Caco-2 (cell line): ENCODE measurements around the gene TTC17. TPM values are rescaled to one million over a fixed set of nuclear protein-coding genes. Genes with fewer than 3 reads are reported as not detected.

Experiments
- BruUV-seq: library from RNA; stranded (reverse); fragments of 400-500 nt; replicated peaks from 2 replicates; lab custom pipeline; 2021; lab: Mats Ljungman, UMichigan
- CTCF ChIA-PET: fragments of 300-600 bp; sonication (Branson Sonifier 250); formaldehyde crosslinking; loops from one replicate; lab custom pipeline; 2022; ENCODE audit warnings: antibody characterized with exemption; lab: Charles Lee
- POLR2A ChIA-PET: fragments of 300-600 bp; sonication (Branson Sonifier 250); formaldehyde crosslinking; loops from one replicate; lab custom pipeline; 2022; ENCODE audit warnings: antibody characterized with exemption; lab: Charles Lee
- DNase-seq, 2 experiments: peaks; one replicate each; pipeline versions ENCODE4 v3.0.0 to v3.0.0-alpha.2; 2020 to 2022
- H3K27me3 ChIP-seq: replicated peaks from 2 replicates; pipeline ENCODE4 v1.6.0; 2011; ENCODE audit warnings: low read length; ENCODE audit not compliant: control insufficient read depth, insufficient read depth
- H3K36me3 ChIP-seq: 2 replicates; pipeline ENCODE4 v1.5.1; 2011; ENCODE audit warnings: low read length; ENCODE audit not compliant: control insufficient read depth, insufficient read depth
- H3K4me1 ChIP-seq: fragments of 250-450 bp; sonication (Bioruptor Pico); 2 replicates; pipeline ENCODE4 v1.5.1; 2020; ENCODE audit warnings: mild to moderate bottlenecking
- H3K4me3 ChIP-seq: 2 replicates; pipeline ENCODE4 v1.5.1; 2011; ENCODE audit warnings: low read depth, mild to moderate bottlenecking, control low read depth, low read length
- H3K9me3 ChIP-seq: fragments of 250-450 bp; sonication (Bioruptor Pico); 2 replicates; pipeline ENCODE4 v1.5.1; 2020; ENCODE audit warnings: mild to moderate bottlenecking, moderate library complexity
- H3K27ac Mint-ChIP-seq: one replicate; pipeline ENCODE4 v1.8.0; 2022; ENCODE audit warnings: mixed read lengths; ENCODE audit not compliant: unreplicated experiment
- H3K27me3 Mint-ChIP-seq: one replicate; pipeline ENCODE4 v1.8.0; 2022; ENCODE audit warnings: mixed read lengths; ENCODE audit not compliant: insufficient read depth, unreplicated experiment
- H3K36me3 Mint-ChIP-seq: one replicate; pipeline ENCODE4 v1.8.0; 2022; ENCODE audit warnings: mild to moderate bottlenecking, mixed read lengths; ENCODE audit not compliant: insufficient read depth, unreplicated experiment
- H3K4me1 Mint-ChIP-seq: one replicate; pipeline ENCODE4 v1.8.0; 2022; ENCODE audit warnings: low read depth, mixed read lengths; ENCODE audit not compliant: unreplicated experiment
- H3K4me3 Mint-ChIP-seq: one replicate; pipeline ENCODE4 v1.8.0; 2022; ENCODE audit warnings: mild to moderate bottlenecking, moderate library complexity, mixed read lengths; ENCODE audit not compliant: unreplicated experiment
- H3K9me3 Mint-ChIP-seq: one replicate; pipeline ENCODE4 v1.8.0; 2022; ENCODE audit warnings: mixed read lengths; ENCODE audit not compliant: unreplicated experiment
- CTCF ChIP-seq, 2 experiments: fragments of 200-600 bp in 1 of 2; IDR thresholded peaks; 1 replicate in 1 of 2; 2 replicates in 1 of 2; pipeline versions ENCODE4 v1.5.1 to v1.8.0; 2011 to 2022; ENCODE audit warnings: antibody characterized with exemption in 1 of 2, control low read depth in 1 of 2, inconsistent platforms in 1 of 2, low read depth in 1 of 2, low read length in 1 of 2, mild to moderate bottlenecking in 1 of 2, moderate library complexity in 1 of 2; ENCODE audit not compliant: insufficient read depth in 1 of 2, severe bottlenecking in 1 of 2, unreplicated experiment in 1 of 2
- intact Hi-C: fragments of 100-400 bp; cut with micrococcal nuclease; formaldehyde crosslinking; loops from one replicate; pipeline ENCODE4 v1.10.0; 2022; ENCODE audit not compliant: unreplicated experiment
- total RNA-seq: library from RNA; stranded (reverse); gene quantifications from 2 replicates; pipeline ENCODE4 v1.2.3, GENCODE V29; 2022

The TTC17 gene
- total RNA-seq, 1 experiment from 2014 or later = 73.1 TPM

- Mint-ChIP-seq H3K4me1 (peaks cover 23% of the 10 kb centered on the region), H3K27me3 (no peaks in the 10 kb centered on the region), H3K27ac (peak overlapping the region; percentile 58), H3K4me3 (peak overlapping the region; percentile 63), H3K9me3 (no peaks in the 10 kb centered on the region), H3K36me3 (peaks cover 66% of the 10 kb centered on the region)
- H3K9me3 ChIP-seq = no peaks in the 10 kb centered on the region
- no peaks in the 10 kb centered on the region for H3K36me3 ChIP-seq
- ChIA-PET POLR2A (interaction anchor here (1.0 to 1.1 kb wide), 2 partner anchors 52 to 54 kb away, joined by 3 to 4 read pairs; partner anchors contain the start of gene TTC17), CTCF (interaction anchor here (0.6 to 1.1 kb wide), 3 partner anchors 9 to 99 kb away, joined by 4 to 8 read pairs (median 7); partner anchors contain the start of genes API5 and TTC17)
- peak; percentile 68 to 72 for DNase-seq
- no TSS peak for BruUV-seq
- intact Hi-C loops = loop anchor here (1.0 to 2.0 kb wide), 4 partner anchors 9 to 98 kb away; partner anchors contain the start of gene TTC17
- no peaks in the 10 kb centered on the region for H3K27me3 ChIP-seq
- no peak overlapping the region for H3K4me3 ChIP-seq
- H3K4me1 ChIP-seq = peaks cover 30% of the 10 kb centered on the region
- TF ChIP-seq CTCF (IDR thresholded peaks at IDR 0.05; ENCODE audit: insufficient read depth in 1 of 2, low read depth in 1 of 2, low read length in 1 of 2, severe bottlenecking in 1 of 2, unreplicated experiment in 1 of 2) = no peak
These were observed 51.7 kb downstream of the TTC17 start for GRCh38 chr11:43410394-43410793.

GRCh38 chr11:43418197-43418596, 59.5 kb downstream of the TTC17 start:
- DNase-seq = no peak
- no TSS peak for BruUV-seq
- POLR2A ChIA-PET = no interaction called here
- CTCF ChIA-PET = no interaction called here
- Mint-ChIP-seq H3K27me3 (no peaks in the 10 kb centered on the region), H3K27ac (no peak overlapping the region), H3K4me3 (no peak overlapping the region), H3K4me1 (no peaks in the 10 kb centered on the region), H3K9me3 (no peaks in the 10 kb centered on the region), H3K36me3 (peaks cover 12% of the 10 kb centered on the region)
- intact Hi-C loops = loop anchor here (2.0 kb wide), 2 partner anchors 59 to 105 kb away; partner anchors contain the start of gene TTC17
- H3K4me3 ChIP-seq = no peak overlapping the region
- no peak for TF ChIP-seq CTCF (IDR thresholded peaks at IDR 0.05; ENCODE audit: insufficient read depth in 1 of 2, low read depth in 1 of 2, low read length in 1 of 2, severe bottlenecking in 1 of 2, unreplicated experiment in 1 of 2)
- no peaks in the 10 kb centered on the region for H3K9me3 ChIP-seq
- no peaks in the 10 kb centered on the region for H3K27me3 ChIP-seq
- no peaks in the 10 kb centered on the region for H3K4me1 ChIP-seq
- H3K36me3 ChIP-seq = no peaks in the 10 kb centered on the region

GRCh38 chr11:43419460-43419859, 60.7 kb downstream of the TTC17 start:
- Mint-ChIP-seq H3K4me1 (no peaks in the 10 kb centered on the region), H3K4me3 (no peak overlapping the region), H3K27ac (no peak overlapping the region), H3K27me3 (no peaks in the 10 kb centered on the region), H3K9me3 (no peaks in the 10 kb centered on the region), H3K36me3 (peaks cover 8% of the 10 kb centered on the region)
- no peaks in the 10 kb centered on the region for H3K27me3 ChIP-seq
- H3K4me1 ChIP-seq = no peaks in the 10 kb centered on the region
- no peak overlapping the region for H3K4me3 ChIP-seq
- TF ChIP-seq CTCF (IDR thresholded peaks at IDR 0.05; ENCODE audit: insufficient read depth in 1 of 2, low read depth in 1 of 2, low read length in 1 of 2, severe bottlenecking in 1 of 2, unreplicated experiment in 1 of 2) = peak; percentile 63 to 65
- DNase-seq = peak in 1 of 2 experiments; percentile 55
- BruUV-seq = no TSS peak
- no peaks in the 10 kb centered on the region for H3K36me3 ChIP-seq
- POLR2A ChIA-PET = no interaction called here
- no peaks in the 10 kb centered on the region for H3K9me3 ChIP-seq
- intact Hi-C loops = loop anchor here (1.0 to 2.0 kb wide), 4 partner anchors 9 to 136 kb away; partner anchors contain the start of gene TTC17
- CTCF ChIA-PET = interaction anchor here (0.6 to 1.9 kb wide), 8 partner anchors 9 to 141 kb away, joined by 3 to 24 read pairs (median 4); partner anchors contain the start of genes API5 and TTC17
